Urothelium cell line (cell line): Measurements from ENCODE around the gene GUCY2C.

Experiments
- DNase-seq: peaks from one replicate; pipeline ENCODE4 v3.0.0; 2011; ENCODE audit warnings: low spot score, mixed read lengths
- FAIRE-seq: peaks from 2 replicates; lab custom pipeline; 2011; peaks lifted over from hg19 to GRCh38; lab: Jason Lieb, UNC

The GUCY2C gene

DNA sequence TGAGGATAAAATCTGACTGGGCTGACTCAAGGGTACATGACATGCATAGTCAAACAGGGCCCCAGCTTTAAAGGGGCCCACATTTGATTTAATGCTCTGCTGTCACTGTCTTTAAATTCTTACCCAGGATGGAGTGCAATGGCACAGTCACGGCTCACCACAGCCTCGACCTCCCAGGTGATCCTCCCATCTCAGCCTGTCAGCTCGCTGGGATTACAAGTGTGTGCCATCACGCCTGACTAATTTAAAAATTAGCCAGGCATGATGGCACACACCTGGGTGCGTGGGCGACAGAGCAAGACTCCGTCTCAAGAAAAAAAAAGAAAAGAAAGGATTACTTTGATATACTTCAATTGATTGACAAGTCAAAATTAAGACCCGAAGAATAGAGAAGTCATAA lies 119.5 kb downstream of the GUCY2C start:
- no peak for FAIRE-seq
- no peak for DNase-seq

DNA sequence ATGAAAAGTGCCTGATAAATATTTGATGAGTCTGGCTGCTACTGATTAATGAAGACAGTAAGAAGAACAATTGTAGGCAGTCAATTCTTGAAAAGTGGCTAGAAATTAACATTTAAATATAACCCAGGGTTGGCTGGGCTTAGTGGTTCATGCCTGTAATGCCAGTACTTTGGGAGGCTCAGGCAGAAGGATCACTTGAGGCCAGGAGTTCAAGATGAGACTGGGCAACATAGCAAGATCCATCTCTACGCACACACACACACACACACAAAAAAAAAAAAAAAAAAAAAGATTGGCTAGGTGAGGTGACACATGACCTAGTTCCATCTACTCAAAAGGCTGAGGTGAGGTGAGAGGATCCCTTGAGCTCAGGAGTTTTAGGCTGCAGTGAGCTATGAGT lies 120.8 kb downstream of the GUCY2C start:
- FAIRE-seq (no peak), DNase-seq (no peak)

DNA sequence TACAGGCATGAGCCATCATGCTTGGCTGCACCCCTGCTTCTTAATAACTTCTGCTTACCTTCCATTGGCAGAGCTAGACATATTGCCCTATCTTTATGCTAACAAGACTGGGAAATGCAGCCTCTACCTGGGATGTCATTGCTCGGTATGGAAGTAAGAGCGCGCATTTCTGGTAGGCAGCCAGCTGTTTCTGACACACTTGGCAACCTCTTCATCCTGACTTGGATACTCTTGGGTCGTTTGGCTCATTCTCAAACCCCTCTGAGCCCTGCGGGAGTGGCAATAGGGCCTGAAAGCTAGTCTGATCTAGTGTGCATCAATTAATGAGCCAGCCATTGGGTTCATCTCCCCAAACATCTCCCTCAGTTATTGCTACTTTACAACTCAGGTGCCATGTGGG lies 123.3 kb downstream of the GUCY2C start:
- FAIRE-seq, result peak; percentile 68

DNA sequence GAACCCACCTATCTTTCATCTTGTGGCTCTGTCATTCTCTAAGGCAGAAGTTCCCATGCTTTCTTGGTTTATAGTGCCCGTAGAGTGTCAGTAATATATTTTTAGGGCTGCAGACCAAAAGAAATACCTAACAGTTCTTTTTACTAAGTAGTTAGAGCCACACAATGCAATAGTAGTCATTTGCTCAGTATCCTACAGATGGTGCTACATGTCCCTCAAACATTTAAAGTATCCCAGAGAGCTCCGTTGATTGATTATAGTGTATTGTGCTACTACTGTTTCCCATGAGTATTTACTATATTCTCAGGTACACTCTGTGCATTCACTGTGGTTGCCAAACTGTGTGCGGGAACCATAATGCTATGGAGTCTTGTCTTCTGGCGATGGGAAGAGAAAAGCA lies 124.0 kb downstream of the GUCY2C start:
- no peak for DNase-seq
- FAIRE-seq, result no peak

More for the DNA sequence above, 123.3 kb downstream of the GUCY2C start:
- DNase-seq, result no peak

DNA sequence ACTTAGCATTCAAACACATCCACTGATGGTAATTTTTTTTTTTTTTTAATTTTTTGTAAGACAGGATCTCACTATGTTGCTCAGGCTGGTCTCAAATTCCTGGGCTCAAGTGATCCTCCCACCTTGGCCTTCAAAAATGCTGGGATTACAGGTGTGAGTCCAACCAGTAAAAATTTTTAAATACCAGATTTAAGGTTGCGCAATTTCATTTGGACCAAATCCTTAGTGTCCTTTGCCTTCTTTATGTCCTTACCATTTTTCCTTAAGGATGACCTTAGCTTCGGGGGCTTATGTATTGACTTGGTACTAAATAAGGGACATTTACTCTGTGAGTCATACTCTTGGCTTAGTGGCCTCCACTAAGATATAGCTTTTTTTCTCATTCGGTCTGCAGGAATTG lies 124.6 kb downstream of the GUCY2C start:
- DNase-seq (no peak), FAIRE-seq (no peak)

DNA sequence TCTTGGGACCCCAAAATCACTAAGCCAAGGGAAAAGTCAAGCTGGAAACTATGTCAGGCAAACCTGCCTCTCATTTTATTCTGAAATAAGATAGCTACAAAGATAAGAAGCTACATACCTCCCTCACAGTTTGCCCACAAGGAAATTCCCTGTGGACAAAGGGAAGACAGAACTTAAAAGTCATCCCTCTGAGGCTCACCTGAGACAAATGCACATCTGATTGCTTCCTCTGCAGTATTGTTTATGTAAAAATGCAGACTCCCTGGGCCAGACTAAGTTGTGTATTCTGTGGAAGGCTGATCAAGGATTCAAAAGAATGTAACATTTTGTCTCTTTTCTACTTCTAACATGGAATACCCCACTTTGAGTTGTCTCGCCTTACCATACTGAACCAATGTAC lies 126.2 kb downstream of the GUCY2C start:
- no peak for DNase-seq
- FAIRE-seq, result peak; percentile 40

DNA sequence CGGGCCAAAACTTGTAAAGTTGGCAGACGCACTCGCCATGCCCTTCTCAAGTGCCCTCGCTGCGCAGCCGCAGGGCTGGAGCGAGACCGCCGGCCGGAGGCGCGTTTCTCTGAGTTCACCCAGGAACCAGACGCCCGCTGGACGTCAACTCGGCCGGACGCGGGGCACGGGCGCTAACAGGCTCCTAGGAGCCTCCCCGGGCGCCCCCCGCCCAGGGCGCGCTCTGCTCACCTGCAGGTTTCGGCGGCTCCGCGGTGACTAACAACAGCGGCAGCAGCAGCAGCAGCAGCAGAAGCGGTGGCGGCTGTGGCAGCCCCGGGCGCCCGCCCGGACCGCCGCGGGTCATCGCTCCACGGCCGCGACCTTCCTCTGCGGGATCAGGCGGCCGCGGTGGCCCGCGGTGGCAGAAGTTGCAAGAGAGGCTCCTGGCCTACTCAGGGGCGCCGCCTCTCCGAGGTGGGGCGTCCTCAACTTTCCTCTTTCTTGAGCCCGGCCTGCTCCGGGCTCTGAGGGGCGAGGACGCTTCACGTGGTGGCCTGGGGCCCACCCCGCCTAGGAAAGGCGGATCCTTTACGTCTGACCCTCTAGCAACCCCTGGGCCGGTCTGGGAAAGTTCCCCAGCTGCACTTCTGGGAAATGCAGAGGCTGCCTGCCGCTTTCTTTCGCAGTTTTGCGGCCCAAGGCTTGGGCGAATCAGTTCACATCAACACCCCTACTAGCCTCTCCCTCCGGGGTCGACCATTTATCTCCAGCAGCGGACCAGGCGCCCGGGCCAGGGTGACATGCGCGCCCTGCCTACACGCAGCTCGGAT lies 128.8 kb downstream of the GUCY2C start, which contains the start of gene PLBD1:
Gene PLBD1 (minus strand): TSS at position 533 of the 812 bp plus-strand sequence. CDS start 187 bp downstream, at position 346.
- FAIRE-seq (no peak), DNase-seq (no peak)

DNA sequence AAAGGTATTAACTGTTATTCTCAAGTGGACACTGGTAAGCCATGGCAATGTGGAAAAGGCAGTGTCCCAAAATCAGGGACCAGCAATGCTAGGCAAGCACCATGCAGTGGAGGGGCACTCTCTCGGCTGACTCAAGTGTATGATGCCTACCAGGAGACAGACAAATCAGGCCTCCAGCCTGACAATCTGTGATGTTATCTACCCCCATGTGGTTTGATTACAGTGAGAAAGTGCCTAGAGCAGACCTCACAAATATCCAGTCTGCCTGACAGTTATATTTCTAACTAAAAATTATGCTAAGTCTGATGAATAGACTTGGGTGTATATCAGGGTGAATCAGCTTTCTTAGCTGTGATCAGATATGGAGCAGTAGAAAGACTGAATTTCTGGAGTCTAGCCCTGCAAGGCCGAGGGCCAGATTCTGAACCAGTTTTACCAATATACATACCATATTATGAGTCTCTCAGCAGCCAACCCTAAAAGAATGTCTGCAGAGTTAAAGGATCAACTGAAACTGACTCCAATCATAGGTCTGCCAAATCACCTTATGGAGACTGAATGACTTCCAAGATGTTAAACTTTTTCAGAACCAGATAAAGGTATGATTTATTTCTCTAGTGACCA lies 132.0 kb downstream of the GUCY2C start:
- FAIRE-seq, result no peak

DNA sequence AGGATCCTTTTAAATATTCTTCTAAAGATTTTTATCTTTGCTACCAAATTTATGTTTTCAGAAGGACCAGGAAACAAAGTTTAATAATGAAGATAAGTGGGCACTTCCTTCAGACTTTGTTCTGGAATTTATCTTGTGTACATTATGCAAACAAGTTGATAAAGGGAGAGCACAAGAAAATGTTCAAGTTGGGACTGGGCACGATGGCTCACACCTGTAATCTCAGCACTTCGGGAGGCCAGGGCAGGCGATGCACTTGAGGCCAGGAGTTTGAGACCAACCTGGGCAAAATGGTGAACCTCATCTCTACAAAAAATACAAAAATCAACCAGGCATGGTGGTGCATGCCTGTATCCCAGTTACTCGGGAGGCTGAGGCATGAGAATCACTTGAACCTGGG lies 133.4 kb downstream of the GUCY2C start:
- FAIRE-seq (no peak), DNase-seq (no peak)

More for the DNA sequence above, 132.0 kb downstream of the GUCY2C start:
- no peak for DNase-seq
